NK-92 (cell line): ENCODE results near the gene FAHD1.

Experiments used
- DNase-seq: peaks from one replicate; lab custom pipeline; 2025; ENCODE audit not compliant: unreplicated experiment; lab: John Stamatoyannopoulos, UW

Gene FAHD1

DNA sequence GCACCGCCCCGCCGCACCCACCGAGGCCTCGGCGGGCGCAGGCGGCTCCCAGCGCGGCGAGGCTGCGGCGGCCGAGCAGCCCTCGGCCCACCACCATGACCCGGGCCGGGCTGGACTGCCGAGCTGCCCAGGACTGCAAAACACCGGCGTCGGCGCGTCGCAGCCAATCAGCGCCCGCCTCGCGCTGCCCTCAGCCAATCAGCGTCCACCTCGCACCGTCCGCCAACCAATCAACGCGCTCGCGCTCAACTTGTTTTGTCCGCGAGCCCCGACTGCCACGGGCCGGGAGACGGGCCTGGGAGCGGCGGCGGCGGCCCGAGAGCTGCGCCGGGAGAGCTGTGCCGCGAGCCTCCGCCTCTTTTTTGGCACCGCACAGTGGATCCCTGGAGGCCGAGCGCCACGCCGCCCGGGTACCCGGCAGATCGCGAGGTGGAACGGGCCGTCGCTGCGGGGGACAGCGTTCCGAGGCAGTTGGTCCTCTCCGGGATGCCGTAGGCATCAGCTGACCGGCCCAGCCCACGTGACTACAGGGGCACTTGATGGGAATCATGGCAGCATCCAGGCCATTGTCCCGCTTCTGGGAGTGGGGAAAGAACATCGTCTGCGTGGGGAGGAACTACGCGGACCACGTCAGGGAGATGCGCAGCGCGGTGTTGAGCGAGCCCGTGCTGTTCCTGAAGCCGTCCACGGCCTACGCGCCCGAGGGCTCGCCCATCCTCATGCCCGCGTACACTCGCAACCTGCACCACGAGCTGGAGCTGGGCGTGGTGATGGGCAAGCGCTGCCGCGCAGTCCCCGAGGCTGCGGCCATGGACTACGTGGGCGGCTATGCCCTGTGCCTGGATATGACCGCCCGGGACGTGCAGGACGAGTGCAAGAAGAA, at the start of gene FAHD1, which contains the start of gene HAGH:
FAHD1 (plus strand) TSS at position 516 of the 883 bp plus-strand sequence; CDS start at position 549, 33 bp downstream.
HAGH (minus strand) TSS at position 135 of the 883 bp plus-strand sequence; CDS start at position 97, 38 bp downstream.
- DNase-seq, result peak; percentile 36

DNA sequence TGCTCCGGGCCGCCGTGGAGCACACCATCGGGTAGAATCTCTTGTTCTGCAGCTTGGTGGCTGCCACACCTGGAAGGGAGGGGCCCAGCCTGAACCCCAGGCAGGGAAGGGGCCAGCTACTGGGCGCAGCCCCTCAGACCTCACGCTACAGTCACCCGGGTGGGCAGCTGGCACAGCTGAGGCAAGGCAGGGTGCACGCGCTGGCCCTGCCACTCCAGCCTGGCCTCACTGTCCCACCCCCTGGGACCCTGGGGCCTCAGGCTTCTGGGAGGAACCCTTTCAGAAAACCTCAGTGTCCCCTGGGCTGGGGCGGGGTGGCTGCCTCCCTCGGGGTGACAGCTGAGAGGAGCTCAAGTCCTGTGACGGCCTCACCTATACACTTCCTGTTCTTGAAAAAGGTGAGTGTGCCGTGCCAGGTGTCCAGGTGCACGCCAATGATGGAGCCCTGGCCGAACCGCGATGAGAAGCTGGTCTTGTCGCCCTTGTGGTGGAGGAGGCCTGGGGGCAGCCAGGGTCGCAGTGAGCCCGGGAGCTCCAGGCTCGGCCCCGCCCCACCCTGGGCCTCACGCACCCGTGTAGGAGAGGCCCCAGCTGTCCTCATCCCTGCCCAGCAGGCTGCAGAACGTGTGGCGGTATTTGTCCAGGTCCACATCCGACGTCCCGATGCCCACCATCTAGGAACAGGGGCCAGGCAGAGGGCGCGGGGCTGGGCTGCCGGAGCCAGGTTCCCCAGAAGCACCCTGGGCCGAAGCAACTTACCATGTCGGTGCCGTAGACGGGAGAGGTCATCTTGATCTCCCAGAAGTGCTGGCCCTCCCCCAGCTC, 49.4 kb upstream of the FAHD1 start:
- DNase-seq, result no peak

DNA sequence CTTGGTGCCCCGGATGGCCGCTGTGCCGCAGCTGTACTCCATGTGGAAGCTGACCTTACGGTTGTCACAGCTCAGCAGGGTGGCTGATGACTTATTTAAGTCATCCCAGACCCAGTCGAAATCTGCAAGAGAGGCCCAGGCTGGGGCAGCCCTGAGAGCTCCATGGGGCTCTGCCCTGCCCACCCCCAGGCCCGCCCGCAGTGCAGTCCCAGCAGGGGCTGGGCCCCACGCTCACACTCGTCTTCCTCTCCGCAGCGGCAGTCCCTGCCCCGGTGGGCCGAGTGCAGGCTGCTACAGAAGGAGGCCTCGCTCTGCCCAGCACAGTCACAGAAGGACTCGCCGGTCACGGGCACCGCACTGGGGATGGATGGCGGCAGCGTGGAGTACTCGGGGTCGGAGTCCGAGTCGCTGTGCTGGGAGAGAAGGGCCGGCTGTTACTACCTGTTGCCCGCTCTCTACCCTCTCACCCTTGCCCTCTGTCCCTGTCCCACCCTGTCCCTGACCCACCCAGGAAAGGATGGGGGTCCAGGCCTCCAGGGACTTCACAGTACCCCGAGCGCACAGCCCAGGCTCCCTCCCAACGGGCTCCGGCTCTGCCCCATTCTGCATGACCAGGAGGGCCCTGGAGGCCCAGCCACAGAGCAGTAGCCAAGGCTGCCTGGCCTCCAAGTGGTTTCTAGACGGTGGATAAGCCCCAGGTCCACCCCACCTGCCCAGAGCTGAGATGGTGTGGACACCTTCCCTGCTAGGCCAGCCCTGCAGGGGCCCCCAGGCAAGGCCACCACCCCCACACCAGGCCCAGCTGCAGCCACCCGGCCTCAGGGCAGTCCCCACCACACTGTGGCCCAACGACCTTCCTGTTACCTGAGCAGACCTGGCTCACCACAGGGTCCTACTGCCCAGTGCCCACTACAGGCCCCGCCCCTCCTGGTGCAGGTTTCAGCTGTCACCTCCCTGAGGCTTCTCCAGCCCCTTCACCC, 48.5 kb upstream of the FAHD1 start:
- no peak for DNase-seq

DNA sequence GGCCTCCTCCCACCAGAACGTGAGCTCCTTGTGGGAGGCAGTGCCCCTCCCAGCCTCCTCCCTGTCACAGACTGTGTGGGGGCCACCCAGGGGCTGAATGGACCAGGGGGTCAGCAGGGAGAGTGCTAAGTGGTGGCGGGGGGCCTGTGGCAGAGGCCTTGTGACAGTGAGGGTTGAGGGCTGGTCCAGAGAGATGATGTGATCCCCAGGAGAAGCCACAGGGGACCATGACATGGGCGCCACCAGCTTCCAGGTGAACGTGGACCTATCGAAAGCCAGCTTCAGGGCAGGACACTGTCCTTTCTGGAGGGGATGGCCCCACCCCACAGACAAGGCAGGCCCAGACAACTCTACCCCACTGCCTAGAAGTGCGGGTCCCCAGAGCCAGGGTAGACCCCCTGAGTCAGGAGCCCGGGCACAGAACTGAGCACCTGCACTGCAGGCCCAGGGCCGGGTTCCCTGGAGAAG, 47.7 kb upstream of the FAHD1 start:
- no peak for DNase-seq

DNA sequence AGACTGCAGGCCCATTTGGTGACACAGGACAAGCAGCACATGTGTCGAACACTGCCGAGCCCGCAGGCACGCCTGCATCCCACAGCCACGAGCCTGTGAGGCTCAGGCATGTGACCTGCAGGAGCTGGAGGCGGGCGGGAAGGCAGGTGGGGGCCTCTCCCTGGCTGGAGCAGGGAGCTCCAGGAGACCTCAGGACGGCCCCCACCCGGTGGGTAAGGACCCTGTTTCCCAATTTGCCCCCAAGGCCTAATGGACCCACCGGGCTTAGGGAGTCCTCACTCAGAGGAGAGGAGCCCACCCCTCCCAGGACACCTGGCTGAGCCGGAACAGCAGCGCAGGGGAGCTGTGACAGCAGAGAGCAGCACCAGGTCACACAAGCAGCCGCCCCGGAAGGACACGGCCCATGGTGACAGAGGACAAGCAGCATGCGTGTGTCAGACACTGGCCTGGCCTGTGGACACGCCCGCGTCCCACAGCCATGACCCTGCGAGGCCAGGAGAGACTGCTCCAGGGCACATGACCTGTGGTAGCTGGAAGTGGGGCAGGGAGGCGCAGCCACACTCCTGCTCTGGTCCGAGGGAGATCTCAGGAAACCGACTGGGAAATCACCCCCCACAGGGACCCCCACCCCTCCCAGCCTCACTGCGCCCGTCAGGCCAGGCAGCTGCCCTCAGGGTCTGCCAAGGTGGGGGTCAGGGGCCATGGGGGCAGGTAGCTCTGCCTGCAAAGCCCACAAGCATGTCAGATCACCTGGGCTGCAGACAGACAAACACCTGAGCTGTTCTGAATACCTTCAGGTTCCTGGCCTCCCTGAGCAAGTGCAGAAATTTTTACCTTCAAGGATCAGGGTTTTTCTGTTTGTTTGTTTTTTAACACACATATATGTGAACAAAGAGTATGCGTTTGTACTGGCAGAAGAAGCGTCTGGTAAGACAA, 47.0 kb upstream of the FAHD1 start:
- DNase-seq, result no peak

DNA sequence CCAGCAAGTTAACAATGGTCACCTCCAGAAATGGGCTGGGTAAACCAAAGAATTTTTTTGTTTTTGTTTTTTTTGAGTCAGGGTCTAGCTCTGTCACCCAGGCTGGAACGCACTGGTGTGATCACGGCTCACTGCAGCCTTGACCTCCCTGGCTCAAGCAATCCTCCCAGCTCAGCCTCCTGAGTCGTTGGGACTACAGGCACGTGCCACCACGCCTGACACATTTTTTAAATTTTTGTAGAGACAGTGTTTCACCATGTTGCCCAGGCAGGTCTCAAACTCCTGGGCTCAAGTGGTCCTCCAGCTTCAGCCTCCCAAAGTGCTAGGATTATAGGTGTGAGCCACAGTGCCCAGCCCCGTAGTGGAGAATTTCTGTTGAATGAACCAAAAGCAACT, 46.3 kb upstream of the FAHD1 start:
- DNase-seq, result no peak

DNA sequence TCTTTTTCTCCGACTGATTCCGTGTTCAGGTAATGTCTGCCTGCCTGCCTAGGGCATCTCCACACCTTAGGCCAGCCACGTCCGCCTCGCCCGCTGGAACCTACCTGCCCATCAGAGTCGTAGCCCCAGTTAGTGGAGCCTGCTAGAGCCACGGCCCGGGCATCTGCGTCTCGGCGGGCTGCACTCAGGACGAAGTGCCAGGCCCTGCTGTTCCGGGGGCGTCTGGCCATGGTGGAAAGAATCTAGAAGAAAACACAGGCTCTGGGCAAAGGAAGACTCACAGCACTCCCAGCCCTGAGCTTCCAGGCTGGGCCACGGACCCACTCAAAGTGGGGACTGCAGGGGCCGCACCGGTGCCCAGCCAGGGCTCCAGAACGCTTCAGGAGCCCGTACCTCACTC, 45.8 kb upstream of the FAHD1 start:
- DNase-seq, result no peak

DNA sequence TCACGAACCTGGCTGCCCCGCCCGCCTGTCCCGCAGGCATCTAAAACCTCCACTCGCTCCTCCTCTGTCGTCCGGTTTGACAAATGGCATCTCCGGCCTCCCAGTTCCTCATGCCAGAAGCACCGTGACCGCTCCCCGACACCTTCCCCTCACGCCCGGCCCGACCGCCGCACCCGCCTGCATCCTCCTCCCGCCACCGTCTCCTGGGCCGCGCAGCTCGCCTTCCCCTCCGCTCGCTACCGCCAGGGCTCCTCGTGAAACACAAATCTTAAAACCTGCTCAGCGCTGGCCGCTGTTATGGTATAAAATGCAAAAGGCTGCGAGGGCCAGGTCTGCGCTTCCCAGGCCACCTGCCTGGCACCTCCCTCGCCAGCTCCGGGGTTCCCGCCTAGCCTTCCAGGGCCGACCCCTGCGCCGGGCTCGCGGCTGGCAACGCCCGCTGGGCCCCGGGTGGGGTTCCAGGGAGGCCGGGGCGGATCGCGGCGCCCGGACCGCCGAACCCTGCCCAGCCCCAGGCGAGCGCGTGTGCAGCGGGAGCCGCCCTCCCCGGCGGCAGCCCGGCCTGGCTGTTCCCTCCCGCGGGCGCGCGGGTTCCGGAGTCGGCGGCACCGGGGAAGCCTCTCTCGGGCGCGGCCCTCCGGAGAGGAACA, 45.1 kb upstream of the FAHD1 start:
- no peak for DNase-seq

DNA sequence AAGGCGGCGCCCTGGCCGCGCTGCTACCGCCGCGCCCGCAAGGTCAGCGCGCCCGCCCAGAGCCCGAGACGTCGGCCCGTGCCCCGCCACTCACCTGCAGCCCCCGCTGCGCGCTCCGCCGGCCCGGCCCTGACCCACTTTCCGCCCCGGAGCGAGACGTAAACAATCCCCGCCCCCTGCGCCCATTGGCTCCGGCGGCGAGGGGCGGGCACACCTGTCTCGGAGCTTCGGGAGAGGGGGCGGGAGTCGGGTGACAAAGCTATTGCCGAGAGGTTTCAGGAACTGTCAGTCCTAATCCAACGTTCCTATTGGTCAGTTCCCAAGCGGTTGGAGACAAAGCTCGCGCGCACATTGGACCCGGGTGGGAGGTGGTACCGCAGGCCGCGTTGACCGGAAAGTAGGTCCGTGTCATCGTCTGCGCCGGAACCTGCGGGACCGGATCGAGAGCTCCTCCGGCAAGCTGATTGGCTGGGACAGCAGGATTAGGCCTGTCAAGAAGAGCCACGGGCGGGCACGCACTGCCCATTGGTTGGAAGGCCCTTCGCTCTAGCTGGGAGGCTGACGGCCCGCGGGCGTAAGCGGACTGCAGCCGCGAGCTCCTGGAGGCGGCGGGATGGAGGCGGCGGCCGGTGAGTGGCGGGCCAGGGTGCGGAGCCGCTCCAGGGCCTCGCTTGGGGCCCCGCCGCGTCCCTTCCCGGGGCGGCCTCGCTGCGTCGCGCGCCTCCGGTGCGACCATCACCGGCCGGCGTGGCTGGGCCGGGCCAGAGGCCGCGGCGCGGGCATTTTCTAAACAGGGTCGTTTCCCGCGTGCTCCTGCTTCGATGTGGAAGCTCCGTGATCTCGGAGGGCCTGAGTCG, 44.4 kb upstream of the FAHD1 start, which contains the start of the genes NUBP2 and SPSB3:
NUBP2 (plus strand) TSS at position 553 of the 857 bp plus-strand sequence; CDS start at position 614, 61 bp downstream.
SPSB3 (minus strand) TSS at position 164 of the 857 bp plus-strand sequence. CDS start 1,088 bp downstream, outside the sequence.
- peak; percentile 85 for DNase-seq

DNA sequence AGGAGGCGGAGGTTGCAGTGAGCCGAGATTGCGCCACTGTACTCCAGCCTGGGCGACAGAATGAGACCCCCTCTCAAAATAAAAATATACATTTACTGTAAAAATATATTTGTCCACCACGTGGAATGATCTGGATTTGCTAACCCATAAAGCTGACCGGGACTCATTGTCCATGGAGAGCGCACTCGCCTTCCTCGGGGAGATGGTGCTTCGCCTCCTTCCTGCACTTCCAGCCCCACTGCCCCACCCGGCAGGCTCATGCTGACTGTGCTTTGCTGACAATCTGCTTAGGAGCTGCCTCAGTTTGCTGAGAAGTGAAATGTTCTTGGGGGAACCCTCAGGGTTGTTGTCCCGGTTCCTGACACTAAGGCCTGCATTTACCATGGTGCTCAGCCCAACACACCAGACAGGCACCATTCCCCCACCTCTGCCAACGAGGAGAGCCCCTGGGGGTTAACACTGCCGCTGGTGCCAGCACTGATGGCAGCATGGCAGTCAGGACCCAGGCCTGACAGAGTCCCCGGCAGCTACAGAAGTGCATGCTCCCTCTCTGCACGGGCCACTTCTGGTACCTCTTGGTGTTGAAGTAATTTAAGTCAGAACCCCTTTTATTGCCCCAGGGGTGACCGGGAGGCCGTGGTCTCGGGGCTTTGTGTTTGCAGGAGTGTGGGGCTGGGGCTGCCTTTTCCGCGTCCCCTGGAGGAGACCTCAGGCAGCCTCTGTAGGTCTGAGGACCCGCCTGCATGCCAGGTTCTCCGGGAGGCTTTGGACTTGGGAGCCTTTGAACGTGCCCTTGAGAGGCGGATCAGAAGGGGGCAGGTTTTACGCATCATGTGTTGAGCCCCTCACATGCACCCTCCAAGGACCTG, 41.8 kb upstream of the FAHD1 start:
- no peak for DNase-seq

DNA sequence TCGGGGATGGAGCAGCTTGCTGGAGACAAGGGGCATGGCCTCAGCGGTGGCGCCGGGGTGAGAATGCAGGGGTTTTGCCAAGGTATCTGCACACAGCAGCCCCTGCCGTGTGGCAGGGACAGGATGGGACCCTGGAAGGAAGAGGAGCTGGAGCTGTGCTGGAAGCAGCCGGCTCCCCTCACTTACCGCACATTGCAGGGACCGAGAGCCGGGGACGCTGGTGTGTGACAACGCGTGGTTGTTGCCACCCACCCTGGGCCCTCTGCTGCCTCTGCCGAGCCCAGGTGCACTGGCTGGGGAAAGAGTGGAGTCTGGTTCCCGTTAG, 41.2 kb upstream of the FAHD1 start:
- DNase-seq, result no peak

DNA sequence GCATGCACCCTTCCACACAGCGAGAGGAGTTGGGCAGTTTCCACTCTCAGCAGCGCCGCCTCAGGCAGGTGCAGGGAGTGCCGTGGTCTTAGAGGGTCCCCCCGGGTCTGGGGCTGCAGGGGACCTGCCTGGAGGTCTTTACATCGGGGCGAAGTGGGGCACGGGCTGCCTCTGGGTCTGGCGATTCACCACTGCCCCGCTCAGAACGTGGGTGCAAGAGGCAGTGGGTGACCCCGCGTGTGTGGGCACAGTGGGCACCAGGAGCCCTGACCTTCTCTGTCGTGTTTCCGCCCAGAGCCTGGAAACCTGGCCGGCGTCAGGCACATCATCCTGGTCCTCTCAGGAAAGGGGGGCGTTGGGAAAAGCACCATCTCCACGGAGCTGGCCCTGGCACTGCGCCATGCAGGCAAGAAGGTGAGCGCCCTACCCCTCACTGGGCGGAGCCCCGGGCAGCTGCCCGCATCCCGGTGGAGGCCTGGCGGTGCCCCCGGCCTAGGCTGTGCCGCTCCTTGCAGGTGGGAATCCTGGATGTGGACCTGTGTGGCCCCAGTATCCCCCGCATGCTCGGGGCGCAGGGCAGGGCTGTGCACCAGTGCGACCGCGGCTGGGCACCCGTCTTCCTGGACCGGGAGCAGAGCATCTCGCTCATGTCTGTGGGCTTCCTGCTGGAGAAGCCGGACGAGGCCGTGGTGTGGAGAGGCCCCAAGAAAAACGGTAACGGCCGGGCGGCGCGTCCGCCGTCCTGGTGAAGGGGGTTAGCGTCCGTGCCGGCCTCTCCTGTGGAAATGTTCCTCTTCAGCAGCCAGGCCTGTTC, 40.6 kb upstream of the FAHD1 start:
- DNase-seq, result no peak

DNA sequence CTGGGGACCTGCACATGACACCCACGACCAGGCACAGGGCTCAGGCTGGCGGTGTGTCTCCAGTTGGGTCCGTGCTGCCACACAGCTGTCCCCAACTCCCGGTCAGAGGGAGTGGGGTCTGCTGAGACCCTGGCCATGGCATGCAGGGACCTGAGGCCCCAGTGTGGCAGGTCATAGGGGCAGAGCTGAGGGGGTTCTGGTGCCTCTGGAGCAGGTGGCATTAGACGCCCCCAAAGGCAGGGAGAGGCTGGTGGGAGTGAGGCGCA, 40.0 kb upstream of the FAHD1 start:
- no peak for DNase-seq

DNA sequence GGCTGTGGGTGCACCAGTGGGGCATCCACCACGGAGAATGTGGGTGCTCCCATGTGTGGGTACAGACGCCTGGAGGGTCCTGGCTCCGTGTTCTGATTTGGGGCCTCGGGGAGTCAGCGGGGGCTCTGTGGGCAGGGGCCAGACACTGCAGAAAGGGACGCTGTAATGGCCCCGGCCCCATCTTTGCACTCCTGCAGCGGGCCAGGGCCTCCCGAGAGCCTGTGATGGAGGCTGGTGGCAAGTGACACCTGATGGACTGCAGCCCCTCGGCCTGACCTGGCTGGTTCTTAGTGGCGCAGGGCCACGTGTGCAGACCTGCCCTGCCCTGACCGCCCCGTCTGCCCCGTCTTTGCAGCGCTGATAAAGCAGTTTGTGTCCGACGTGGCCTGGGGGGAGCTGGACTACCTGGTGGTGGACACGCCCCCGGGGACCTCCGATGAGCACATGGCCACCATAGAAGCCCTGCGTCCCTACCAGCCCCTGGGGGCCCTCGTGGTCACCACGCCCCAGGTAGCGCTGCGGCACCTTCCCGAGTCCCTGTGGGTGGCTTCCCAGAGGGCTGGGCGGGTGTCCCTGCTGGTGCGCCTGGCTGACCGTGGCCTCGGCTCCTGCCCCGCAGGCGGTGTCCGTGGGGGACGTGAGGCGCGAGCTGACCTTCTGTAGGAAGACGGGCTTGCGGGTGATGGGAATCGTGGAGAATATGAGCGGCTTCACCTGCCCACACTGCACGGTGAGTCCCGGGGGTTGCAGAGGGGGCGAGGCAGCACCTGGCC, 39.5 kb upstream of the FAHD1 start:
- no peak for DNase-seq

DNA sequence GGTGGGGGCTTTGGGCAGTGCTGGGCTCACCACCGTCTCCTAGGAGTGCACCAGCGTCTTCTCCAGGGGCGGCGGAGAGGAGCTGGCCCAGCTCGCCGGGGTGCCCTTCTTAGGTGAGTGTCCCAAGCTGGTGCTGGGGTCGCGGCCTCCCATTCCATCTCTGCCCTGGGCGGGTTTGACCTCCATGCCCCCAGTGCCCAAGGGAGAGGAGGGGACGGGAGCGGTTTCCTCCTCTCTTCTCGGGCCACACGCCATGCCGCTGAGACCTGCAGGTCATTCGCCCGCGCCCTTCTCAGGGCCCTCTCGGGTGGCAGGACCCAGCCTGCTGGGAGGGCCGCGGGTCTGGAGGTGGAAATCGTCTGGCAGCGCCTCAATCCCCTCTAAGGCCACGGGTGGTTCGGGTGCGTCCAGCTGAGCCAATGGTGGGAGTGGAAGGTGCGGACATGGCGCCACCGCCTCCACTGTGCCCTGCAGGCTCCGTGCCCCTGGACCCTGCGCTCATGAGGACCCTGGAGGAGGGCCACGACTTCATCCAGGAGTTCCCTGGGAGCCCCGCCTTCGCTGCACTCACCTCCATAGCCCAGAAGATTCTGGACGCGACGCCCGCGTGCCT, 38.8 kb upstream of the FAHD1 start:
- DNase-seq, result no peak
